ENCODE measurements around the gene MAPK7.

MAPK7 gene

GRCh38 chr17:19405114-19405513 lies 26.8 kb downstream of the MAPK7 start:
- in situ Hi-C loops (cut with MboI; ENCODE audit: low pct_unique_long_range_greater_than_20kb, low sequenced_read_pairs, unreplicated experiment) = no loop called here
- DNase-seq (ENCODE audit: low spot score) = no peak
- TF ChIP-seq CTCF (IDR thresholded peaks at IDR 0.05; ENCODE audit: extremely low read depth, insufficient read depth, missing control alignments) = no peak

GRCh38 chr17:19407601-19408345 lies 29.5 kb downstream of the MAPK7 start:
- no peak for DNase-seq (ENCODE audit: low spot score)
- in situ Hi-C loops (cut with MboI; ENCODE audit: low pct_unique_long_range_greater_than_20kb, low sequenced_read_pairs, unreplicated experiment) = no loop called here
- TF ChIP-seq CTCF (IDR thresholded peaks at IDR 0.05; ENCODE audit: extremely low read depth, insufficient read depth, missing control alignments) = no peak

- in situ Hi-C loops (cut with MboI; ENCODE audit: low pct_unique_long_range_greater_than_20kb, low sequenced_read_pairs, unreplicated experiment) = no loop called here
- TF ChIP-seq CTCF (IDR thresholded peaks at IDR 0.05; ENCODE audit: extremely low read depth, insufficient read depth, missing control alignments) = no peak
- no peak for DNase-seq (ENCODE audit: low spot score)
Measured at GRCh38 chr17:19408346-19408710, 30.0 kb downstream of the MAPK7 start.

- TF ChIP-seq CTCF (IDR thresholded peaks at IDR 0.05; ENCODE audit: extremely low read depth, insufficient read depth, missing control alignments) = no peak
- in situ Hi-C loops (cut with MboI; ENCODE audit: low pct_unique_long_range_greater_than_20kb, low sequenced_read_pairs, unreplicated experiment) = no loop called here
- DNase-seq (ENCODE audit: low spot score) = no peak
Measured at GRCh38 chr17:19409066-19409465, 30.8 kb downstream of the MAPK7 start.

GRCh38 chr17:19409509-19409908 lies 31.2 kb downstream of the MAPK7 start:
- no peak for TF ChIP-seq CTCF (IDR thresholded peaks at IDR 0.05; ENCODE audit: extremely low read depth, insufficient read depth, missing control alignments)
- DNase-seq (ENCODE audit: low spot score) = no peak
- in situ Hi-C loops (cut with MboI; ENCODE audit: low pct_unique_long_range_greater_than_20kb, low sequenced_read_pairs, unreplicated experiment) = no loop called here

GRCh38 chr17:19410091-19410490 lies 31.8 kb downstream of the MAPK7 start:
- in situ Hi-C loops (cut with MboI; ENCODE audit: low pct_unique_long_range_greater_than_20kb, low sequenced_read_pairs, unreplicated experiment) = no loop called here
- no peak for TF ChIP-seq CTCF (IDR thresholded peaks at IDR 0.05; ENCODE audit: extremely low read depth, insufficient read depth, missing control alignments)
- no peak for DNase-seq (ENCODE audit: low spot score)
